ENCODE data around the gene CCDC85C.

Gene CCDC85C

DNA sequence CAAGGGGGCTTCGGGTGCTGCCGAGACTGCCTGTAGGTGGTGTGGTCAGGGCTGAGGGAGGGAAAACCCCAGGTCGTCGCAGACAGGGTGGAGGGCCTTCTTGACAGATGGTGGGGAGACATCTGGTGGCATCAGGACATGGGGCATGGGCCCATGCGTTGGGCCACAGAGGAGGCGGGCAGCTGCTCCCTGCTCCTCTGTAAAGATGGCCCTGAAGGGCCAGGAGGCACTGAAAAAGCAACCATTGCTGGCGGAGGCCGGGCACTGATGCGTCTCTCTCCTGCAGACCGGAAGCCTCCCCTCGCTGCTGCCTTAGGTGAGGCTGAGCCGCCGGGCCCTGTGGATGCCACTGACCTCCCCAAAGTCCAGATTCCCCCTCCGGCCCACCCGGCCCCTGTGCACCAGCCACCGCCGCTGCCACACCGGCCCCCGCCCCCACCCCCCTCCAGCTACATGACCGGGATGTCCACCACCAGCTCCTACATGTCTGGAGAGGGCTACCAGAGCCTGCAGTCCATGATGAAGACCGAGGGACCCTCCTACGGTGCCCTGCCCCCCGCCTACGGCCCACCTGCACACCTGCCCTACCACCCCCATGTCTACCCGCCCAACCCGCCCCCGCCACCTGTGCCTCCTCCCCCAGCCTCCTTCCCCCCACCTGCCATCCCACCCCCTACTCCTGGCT, 94.0 kb downstream of the CCDC85C start:
- Mint-ChIP-seq H3K27ac (no peak overlapping the region), H3K27me3 (no peaks in the 10 kb centered on the region), H3K9me3 (no peaks in the 10 kb centered on the region), H3K36me3 (peaks cover 8% of the 10 kb centered on the region), H3K4me3 (no peak overlapping the region), H3K4me1 (no peaks in the 10 kb centered on the region)

DNA sequence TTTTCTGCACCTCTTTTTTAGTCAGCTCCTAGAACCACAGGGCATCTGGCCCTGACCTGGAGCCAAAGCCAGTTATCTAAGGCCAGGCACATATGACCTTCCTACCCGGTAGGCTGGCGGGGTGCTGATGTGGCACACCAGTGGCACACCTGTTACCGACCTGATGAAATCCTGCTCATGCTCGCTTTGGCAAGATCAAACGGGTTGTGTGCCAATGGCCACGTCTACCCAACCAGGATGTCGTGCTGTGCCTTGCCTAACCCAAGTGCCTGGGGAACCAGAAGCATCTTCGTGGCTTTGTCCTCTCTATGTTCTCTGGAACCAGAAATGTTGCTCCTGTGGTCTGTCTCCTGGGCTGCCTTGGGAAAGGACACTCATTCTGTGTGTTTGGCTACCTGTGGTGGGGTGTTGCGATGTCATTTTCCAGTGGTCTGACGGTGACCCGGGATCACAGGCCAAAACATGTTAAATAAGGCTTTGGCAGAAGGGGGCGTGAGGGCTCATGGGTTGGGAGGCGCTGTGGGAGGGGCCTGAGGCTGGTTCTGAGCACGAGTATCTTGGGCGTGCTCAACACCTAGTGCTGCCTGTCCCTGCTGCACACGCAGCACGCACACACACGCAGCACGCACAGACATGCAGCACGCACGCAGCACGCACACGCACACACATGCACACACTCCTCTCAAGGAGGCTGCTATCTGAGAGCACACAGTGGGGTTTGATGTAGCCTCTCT, 94.9 kb downstream of the CCDC85C start:
- Mint-ChIP-seq H3K27me3 (no peaks in the 10 kb centered on the region), H3K4me1 (no peaks in the 10 kb centered on the region), H3K36me3 (peaks cover 15% of the 10 kb centered on the region), H3K9me3 (no peaks in the 10 kb centered on the region), H3K4me3 (no peak overlapping the region), H3K27ac (no peak overlapping the region)

DNA sequence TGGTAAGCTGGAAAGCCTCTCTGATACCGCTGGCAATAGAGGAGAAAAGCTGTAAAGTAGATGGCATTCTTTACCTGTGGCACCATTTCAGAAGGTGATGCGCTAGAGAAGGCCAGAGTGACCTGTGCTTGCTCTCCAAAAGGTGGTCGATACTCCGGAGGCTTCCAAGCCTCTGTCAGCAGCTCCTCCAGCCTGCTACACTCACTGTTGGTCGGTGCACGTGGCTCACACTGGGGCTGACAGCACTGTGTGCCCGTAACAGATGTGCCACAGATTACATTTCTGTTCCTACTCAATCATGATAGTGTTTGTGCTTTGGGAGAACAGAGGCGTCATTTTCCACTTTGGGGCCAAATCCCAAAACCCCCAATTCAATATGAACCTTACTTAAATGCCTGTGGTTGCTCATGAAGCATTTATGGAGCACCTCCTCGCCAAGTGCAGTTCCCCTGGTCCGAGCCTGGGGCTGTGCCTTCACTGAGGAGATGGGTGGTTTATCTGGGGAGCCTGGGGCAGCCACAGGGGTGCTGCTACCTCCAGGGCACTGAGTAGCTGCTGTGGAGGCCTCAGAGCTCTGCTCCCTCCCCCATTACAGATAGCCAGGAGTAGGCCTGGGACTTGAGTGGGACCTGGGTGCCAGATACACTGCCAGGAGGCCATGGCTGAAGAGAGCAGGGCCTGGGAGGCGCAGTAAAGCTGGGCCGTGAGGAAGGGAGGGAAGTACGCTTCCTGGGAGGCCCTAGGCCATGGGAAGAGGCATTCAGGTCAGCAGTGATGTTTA, 96.0 kb downstream of the CCDC85C start:
- no peaks in the 10 kb centered on the region for H3K4me1 Mint-ChIP-seq
- H3K9me3 Mint-ChIP-seq, result no peaks in the 10 kb centered on the region
- H3K4me3 Mint-ChIP-seq, result no peak overlapping the region
- H3K27me3 Mint-ChIP-seq, result no peaks in the 10 kb centered on the region
- H3K36me3 Mint-ChIP-seq, result peaks cover 15% of the 10 kb centered on the region
- H3K27ac Mint-ChIP-seq, result peak overlapping the region; percentile 8

DNA sequence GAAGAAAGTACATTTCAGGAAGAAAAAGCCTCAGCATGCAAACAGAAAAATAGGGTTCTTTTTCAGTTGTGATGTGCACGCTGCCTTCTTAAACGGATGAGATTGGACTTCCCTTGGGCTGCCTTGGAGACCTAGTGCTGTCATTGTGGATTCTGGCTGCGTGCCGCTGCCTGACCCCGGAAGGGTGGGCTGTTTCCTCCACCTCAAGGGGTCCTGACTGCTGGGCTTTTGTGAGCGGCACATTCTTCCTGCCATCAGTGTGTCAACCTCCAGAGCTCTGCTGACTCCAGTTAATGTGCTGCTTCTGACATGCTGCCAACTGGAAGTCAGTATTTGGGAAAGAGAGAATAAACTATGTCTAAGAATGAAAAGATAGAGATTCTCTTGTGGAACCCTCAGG, 97.7 kb downstream of the CCDC85C start:
- Mint-ChIP-seq H3K27ac (no peak overlapping the region), H3K27me3 (no peaks in the 10 kb centered on the region), H3K4me3 (no peak overlapping the region), H3K36me3 (peaks cover 15% of the 10 kb centered on the region), H3K4me1 (no peaks in the 10 kb centered on the region), H3K9me3 (no peaks in the 10 kb centered on the region)

DNA sequence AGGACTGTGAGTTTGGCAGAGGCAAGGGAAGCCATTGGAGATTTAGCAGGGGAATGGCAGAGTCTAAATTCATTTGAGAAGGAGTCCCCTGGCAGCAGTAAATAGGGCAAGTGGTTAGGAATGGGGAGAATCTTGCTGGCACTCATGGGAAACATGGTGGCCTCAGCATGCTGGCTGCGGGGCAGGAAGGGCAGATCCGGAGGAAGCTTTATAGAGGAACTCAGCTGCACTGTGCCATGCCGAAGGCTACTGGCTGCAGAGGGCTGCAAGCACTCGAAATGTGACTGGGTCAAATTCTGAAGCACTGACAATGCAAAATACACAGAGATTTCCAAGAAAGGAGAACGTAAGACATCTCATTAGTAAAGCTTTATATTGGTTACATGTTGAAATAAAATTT, 98.9 kb downstream of the CCDC85C start:
- Mint-ChIP-seq H3K27me3 (no peaks in the 10 kb centered on the region), H3K27ac (no peak overlapping the region), H3K9me3 (no peaks in the 10 kb centered on the region)

DNA sequence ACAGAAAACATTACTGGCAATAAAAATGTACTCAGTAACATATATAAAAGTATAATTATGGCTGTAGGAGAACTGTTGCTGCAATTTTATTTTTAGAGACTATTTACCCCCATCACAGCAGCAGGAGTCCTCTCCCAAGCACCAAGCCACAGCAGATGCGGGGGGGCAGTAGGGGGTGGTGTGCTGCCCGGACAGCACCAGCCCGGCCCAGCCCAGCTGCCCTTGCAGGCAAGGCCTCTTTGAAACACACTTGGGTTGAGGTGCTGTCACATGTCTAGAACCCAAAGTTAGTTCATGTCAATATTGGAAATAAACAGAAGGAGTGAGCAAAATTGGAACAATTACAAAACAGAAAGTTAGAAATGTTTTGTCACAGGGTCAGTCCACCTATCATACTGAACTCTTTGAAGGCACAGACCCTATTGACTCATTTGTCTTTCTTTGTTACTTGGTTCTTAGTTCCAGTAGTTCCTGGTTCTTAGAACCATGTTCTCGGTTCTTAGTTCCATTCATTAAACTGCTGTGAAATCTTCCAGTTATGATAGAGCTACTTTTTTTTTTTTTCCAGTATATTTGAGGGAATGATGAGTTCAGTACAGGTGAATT, 100.1 kb downstream of the CCDC85C start:
- Mint-ChIP-seq H3K36me3 (peaks cover 13% of the 10 kb centered on the region), H3K4me3 (no peak overlapping the region), H3K27me3 (no peaks in the 10 kb centered on the region), H3K27ac (no peak overlapping the region), H3K9me3 (no peaks in the 10 kb centered on the region), H3K4me1 (no peaks in the 10 kb centered on the region)

More for the DNA sequence above, 98.9 kb downstream of the CCDC85C start:
- H3K4me1 Mint-ChIP-seq, result no peaks in the 10 kb centered on the region
- H3K4me3 Mint-ChIP-seq, result no peak overlapping the region
- H3K36me3 Mint-ChIP-seq, result peaks cover 15% of the 10 kb centered on the region

DNA sequence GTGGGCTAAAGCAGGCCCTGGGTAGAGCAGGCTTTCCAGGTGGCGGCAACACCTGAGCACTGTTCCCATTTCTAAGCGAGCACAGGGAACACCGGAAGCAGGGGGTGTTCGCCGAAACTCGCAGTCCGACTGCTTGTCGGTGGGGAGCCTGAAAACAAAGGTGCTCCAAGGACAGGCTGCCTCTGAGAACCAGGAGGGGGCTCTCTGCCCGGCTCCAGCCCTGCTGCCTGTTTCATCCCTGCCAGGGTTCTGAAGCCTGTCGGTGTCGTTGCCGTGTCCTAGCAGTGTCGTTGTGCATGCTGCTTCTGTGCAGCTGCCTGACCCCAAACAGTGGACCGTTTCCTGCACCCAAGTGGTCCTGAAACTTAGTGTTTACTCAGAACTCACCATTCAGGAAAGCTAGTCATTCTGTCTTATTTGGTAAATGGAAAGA, 101.0 kb downstream of the CCDC85C start:
- Mint-ChIP-seq H3K4me3 (no peak overlapping the region), H3K27me3 (no peaks in the 10 kb centered on the region), H3K36me3 (peaks cover 13% of the 10 kb centered on the region), H3K4me1 (no peaks in the 10 kb centered on the region), H3K9me3 (no peaks in the 10 kb centered on the region), H3K27ac (no peak overlapping the region)

DNA sequence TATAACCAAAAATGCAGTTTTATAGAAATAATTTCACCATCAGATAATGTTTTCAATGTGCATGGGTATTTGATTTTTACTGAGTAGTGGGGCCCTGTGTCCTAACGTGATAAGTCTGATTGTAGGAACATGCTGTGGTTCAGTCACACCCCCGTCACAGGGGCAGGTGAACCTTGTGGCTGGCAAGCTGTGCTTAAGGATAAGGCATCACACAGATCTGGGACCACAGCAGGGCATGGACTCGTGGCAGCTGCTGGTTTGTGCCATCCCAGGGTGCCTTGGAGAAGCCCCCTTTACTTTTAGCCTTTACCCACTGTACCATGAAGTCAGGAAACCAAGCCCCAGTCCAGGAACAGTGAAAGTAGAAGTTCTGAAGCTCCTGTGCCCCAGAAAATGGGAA, 106.1 kb downstream of the CCDC85C start:
- no peak overlapping the region for H3K27ac Mint-ChIP-seq
- H3K9me3 Mint-ChIP-seq, result no peaks in the 10 kb centered on the region
- H3K36me3 Mint-ChIP-seq, result peaks cover 13% of the 10 kb centered on the region
- no peaks in the 10 kb centered on the region for H3K27me3 Mint-ChIP-seq
- H3K4me1 Mint-ChIP-seq, result peaks cover 12% of the 10 kb centered on the region
- H3K4me3 Mint-ChIP-seq, result no peak overlapping the region

DNA sequence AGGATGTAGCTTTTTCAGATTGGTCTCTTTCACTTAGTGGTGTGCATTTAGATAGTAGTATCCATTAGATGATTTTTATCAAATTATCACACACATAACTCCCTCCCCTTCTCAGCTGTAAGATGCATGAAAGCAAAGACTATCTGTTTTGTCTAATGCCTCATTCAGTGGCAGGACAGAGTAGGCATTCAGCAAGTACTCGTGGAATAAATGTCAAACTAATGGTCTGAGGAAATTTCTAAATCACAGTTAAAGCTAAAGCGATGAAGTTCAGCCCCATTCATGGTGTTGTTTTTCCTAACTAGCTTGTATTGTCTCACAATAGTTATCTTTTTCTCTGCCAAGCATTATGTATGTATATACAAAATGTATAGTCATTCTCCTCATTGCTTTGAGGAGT, 106.7 kb downstream of the CCDC85C start:
- Mint-ChIP-seq H3K27me3 (no peaks in the 10 kb centered on the region), H3K4me1 (peaks cover 13% of the 10 kb centered on the region), H3K36me3 (peaks cover 14% of the 10 kb centered on the region), H3K4me3 (no peak overlapping the region), H3K9me3 (no peaks in the 10 kb centered on the region), H3K27ac (no peak overlapping the region)

DNA sequence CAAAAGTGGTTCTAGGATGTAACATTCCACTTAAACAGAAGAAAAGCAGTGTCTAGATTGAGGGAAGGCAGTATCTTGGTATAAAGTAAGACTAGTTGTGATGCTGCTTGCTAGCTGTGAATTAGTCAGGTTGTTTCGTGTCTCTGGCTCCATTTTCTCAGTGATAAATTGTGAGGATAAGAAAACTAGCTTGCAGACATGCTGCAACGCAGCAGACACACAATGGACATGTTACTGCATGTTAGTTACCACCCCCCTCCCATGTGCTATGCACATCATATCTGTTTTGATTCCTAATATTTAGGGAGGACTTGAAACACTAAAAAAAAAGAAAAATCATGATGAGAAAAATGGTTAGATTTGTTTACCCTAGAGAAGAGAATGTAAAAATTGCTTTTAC, 119.9 kb downstream of the CCDC85C start:
- Mint-ChIP-seq H3K27me3 (no peaks in the 10 kb centered on the region), H3K4me3 (peak overlapping the region; percentile 3), H3K27ac (peak overlapping the region; percentile 41), H3K36me3 (no peaks in the 10 kb centered on the region), H3K4me1 (peaks cover 76% of the 10 kb centered on the region), H3K9me3 (no peaks in the 10 kb centered on the region)

DNA sequence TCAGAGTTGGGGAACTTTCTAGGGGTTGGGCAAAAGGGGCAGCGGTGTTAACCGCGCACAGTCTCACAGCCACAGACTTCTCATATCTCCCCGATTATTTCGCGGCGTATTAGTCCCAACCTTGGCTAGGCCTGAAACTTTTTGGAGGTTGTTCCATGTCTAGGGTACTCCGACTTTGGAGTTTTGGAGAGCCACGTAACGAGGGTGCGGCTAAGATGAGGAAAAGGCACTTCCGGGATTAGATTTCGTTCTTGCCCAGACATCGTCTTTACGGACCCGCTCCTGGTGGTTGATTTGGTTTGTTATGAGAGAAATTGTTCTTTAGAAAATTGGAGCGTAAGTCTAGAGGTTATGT, 122.3 kb downstream of the CCDC85C start:
- H3K27ac Mint-ChIP-seq, result peak overlapping the region; percentile 98
- no peaks in the 10 kb centered on the region for H3K27me3 Mint-ChIP-seq
- H3K9me3 Mint-ChIP-seq, result no peaks in the 10 kb centered on the region
- H3K4me1 Mint-ChIP-seq, result peaks cover 75% of the 10 kb centered on the region
- H3K36me3 Mint-ChIP-seq, result peaks cover 2% of the 10 kb centered on the region
- peak overlapping the region; percentile 99 for H3K4me3 Mint-ChIP-seq

DNA sequence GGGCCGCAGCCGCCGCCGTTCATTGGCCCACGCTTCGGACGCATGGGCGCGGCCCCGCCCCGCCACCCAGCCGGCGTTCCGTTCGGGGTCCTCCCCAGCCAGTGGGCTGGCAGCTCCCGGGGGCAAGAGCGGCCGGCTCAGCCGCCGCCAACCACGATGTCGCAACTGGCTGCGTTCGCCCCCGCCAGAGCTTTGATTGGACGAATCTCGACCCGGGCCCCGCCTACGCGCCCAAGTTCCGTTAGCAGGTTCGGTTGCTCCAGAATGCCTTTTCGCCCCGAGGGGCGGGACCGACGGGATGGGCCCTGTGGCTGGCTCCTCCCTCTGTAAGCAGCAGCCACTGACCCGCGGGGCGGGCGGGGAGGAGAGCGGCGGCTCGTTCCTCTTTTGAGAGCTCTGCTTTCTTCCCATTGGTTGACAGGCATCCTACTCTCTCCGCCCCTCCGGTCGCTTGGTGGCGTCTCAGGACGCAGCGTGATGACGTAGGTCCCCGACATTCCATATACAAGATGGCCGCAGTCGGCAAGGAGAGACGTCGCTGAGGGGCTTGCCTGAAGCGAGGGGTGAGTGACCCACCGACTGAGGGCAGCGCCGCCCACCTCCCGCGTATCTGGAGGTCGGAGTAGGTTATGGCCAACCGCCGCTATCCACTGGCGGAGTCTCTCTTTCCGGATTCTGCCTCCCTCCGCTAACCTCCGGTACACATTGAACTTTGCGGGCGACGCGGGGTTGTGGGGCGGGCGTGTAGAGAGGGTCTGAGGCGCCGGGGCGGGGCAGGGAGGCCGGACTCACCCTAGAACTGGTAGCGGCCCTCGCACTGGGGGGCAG, 122.9 kb downstream of the CCDC85C start, which contains the start of gene CCNK:
Gene CCNK, plus strand, starts transcription at position 493 of the 828 bp plus-strand sequence. CDS start 11,269 bp downstream, outside the sequence.
- peaks cover 70% of the 10 kb centered on the region for H3K4me1 Mint-ChIP-seq
- peaks cover 2% of the 10 kb centered on the region for H3K36me3 Mint-ChIP-seq
- peak within 1 kb of the TSS; percentile 98 for H3K27ac Mint-ChIP-seq
- H3K4me3 Mint-ChIP-seq, result peak within 1 kb of the TSS; percentile 99
- H3K9me3 Mint-ChIP-seq, result no peaks in the 10 kb centered on the region
- H3K27me3 Mint-ChIP-seq, result no peaks in the 10 kb centered on the region

DNA sequence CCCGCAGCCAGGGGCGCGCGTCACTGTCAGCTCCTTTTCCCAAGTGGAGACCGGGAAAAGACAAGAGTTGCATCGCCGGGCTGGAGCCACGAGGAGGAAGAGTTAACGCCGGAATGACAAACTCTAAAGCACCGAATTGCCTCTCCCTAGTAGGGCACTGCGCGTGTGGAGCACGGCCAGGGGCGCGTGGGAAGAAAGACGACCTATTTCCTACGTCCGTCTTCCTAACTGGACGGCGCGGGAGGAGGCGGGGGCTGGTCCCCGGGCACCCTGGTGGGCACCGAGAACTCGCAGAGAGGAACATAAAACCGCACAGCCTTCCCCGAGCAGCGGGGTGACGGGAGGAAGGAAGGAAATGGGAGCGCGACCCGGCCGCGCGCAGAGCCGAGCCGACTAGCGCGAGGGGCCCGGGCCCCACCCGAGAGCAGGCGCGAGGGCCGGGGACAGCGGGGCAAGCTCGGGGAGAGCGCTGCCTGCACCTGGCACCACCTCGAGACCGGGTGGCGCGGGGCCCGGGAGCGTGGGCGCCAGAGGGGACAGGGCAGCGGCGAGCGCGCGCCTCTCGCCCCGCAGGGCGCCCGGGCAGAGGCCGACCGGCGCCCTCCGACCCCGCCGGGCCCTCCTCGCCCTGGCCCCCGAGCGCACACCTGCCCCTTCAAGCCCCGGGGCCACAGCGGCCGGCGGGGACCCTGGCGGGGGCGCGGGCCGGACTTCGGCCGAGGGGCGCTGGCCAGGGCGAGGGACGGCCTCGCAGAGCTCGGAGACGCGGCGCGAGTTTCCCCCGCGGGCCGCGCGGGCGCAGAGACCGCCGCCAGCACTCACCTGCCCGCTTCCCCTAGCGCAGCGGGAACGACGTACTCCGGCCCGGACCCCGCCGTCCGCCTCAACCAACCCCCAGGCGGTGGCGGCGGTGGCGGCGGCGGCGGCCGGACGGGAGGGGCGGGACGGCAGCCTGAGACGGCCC, 123.8 kb downstream of the CCDC85C start, which contains the start of gene SETD3:
Gene SETD3, minus strand, starts transcription at position 954 of the 964 bp plus-strand sequence. CDS start 15,054 bp downstream, outside the sequence.
- no peaks in the 10 kb centered on the region for H3K9me3 Mint-ChIP-seq
- H3K4me1 Mint-ChIP-seq, result peaks cover 70% of the 10 kb centered on the region
- peaks cover 2% of the 10 kb centered on the region for H3K36me3 Mint-ChIP-seq
- H3K27me3 Mint-ChIP-seq, result no peaks in the 10 kb centered on the region
- H3K4me3 Mint-ChIP-seq, result peak within 1 kb of the TSS; percentile 99
- H3K27ac Mint-ChIP-seq, result peak within 1 kb of the TSS; percentile 98
